GM08714 (cell line): ENCODE measurements around the gene ACSL4.
"Not testable (repeated sequence)": the region's sequence is repeated elsewhere in the genome, so short reads cannot be mapped to it uniquely, and the experiment has no call there.

ENCODE experiments used
- H3K4me3 ChIP-seq: fragments of 200-500 bp; sonication (Bioruptor generic); 2 replicates; pipeline ENCODE4 v1.5.1; 2014; ENCODE audit warnings: mild to moderate bottlenecking, low read length, inconsistent platforms
- ZNF274 ChIP-seq: IDR thresholded peaks from 2 replicates; pipeline ENCODE4 v1.6.1; 2012; ENCODE audit warnings: mild to moderate bottlenecking, low read depth, low read length

Gene ACSL4

GRCh38 chrX:109667986-109668385 lies 65.1 kb downstream of the ACSL4 start:
- no peak overlapping the region for H3K4me3 ChIP-seq
- TF ChIP-seq ZNF274: no peak

GRCh38 chrX:109660435-109661143 lies 72.5 kb downstream of the ACSL4 start:
- TF ChIP-seq ZNF274: no peak
- H3K4me3 ChIP-seq: no peak overlapping the region

- no peak for TF ChIP-seq ZNF274
- H3K4me3 ChIP-seq: no peak overlapping the region
Observed at GRCh38 chrX:109658391-109658790, 74.7 kb downstream of the ACSL4 start.

- not testable (repeated sequence) for H3K4me3 ChIP-seq
Observed at GRCh38 chrX:109657364-109657763, 75.7 kb downstream of the ACSL4 start.

GRCh38 chrX:109656774-109657173 lies 76.3 kb downstream of the ACSL4 start:
- no peak overlapping the region for H3K4me3 ChIP-seq
- no peak for TF ChIP-seq ZNF274

DNA sequence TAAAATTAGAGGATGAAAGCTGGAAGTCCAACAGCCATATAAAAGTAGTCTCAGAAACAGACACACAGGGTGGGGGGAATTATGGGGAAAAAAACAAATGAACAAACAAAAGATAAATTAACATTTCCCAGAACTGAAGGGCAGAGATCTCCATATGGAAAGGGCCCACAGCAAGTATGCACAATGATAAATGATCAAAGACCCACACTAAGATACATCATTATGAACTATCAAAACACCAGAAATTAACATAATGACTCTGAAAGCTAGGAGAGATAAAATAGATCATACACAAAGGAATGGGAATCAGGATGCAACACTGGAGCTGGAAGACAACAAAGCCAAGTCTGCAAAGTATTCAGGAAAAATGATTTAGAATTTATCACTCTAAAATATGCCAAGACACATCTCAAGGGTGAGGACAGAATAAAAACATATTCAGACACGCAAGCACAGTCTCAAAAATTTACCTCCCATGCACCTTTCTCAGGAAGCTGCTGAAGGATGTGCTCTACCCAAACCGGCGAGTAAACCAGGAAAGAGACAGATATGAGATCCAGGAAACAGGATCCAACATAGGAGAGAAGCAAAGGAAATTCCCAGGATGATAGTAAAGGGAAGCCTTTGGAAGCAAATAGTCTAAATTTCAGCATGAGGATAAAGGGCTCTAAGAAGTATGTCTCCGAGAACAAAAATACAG lies 77.4 kb downstream of the ACSL4 start:
- TF ChIP-seq ZNF274: no peak
- H3K4me3 ChIP-seq: no peak overlapping the region

DNA sequence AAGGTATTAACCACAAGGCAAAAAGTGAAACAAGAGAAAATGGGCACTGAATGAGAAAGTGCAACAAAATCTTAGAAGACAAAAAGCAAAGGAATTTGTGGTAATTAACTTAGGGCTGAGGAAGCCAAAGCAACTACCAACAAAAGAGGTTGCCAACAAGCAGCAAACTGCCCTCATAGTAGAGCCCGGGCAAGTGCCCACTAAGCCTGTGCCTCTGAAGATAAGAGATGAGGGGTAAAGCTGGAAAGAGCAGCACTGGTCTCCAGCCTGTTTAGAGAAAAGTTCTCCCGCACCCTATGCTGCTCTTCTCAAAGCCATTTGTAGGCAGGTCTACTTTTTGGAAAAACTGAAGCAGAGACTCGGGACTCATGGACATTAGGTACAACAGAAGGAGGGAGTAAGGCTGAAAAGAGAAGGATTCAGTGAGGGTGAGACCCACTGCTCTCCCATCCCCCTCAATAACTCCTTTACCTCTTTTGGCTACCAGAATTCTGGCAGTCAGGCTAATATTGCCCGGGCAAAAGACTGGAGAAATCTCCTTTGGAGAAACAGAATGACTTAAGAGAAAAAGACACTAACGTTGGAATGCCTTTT lies 78.4 kb downstream of the ACSL4 start:
- no peak for TF ChIP-seq ZNF274

GRCh38 chrX:109644671-109645070 lies 88.4 kb downstream of the ACSL4 start:
- not testable (repeated sequence) for H3K4me3 ChIP-seq

More for the DNA sequence above, 78.4 kb downstream of the ACSL4 start:
- H3K4me3 ChIP-seq: no peak overlapping the region

GRCh38 chrX:109643687-109644086 lies 89.4 kb downstream of the ACSL4 start:
- H3K4me3 ChIP-seq: no peak overlapping the region; the same call in 1 of the 2 replicates
- TF ChIP-seq ZNF274: no peak

GRCh38 chrX:109638158-109638557 lies 94.9 kb downstream of the ACSL4 start:
- no peak for TF ChIP-seq ZNF274
- no peak overlapping the region for H3K4me3 ChIP-seq

DNA sequence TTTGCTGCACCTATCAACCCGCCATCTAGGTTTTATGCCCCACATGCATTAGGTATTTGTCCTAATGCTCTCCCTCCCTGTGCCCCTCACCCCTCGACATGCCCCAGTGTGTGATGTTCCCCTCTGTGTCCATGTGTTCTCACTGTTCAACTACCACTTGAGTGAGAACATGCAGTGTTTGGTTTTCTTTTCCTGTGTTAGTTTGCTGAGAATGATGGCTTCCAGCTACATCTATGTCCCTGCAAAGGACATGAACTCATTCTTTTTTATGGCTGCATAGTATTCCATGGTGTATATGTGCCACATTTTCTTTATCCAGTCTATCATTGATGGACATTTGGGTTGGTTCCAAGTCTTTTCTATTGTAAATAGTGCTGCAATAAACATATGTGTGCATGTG lies 95.6 kb downstream of the ACSL4 start:
- H3K4me3 ChIP-seq: not testable (repeated sequence)

DNA sequence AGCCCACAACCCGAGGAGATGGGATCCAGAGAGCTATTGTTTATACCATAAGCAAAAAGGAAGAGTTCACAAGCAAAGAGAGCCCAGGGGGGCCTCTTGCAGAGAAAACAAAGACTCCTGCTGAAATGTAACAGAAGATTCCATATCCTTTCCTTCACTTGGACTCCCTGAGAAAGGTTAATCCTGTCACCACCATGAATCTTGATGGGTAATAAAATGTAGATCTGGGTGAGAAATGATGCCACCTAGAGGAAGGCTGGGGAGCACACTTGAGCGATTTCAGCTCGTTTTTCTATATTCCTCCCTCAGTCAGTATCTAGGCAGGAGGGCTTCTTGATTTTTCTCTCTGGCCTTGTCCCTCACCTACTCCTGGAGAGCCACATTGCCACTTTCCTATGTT lies 97.9 kb downstream of the ACSL4 start:
- TF ChIP-seq ZNF274: no peak
- no peak overlapping the region for H3K4me3 ChIP-seq

DNA sequence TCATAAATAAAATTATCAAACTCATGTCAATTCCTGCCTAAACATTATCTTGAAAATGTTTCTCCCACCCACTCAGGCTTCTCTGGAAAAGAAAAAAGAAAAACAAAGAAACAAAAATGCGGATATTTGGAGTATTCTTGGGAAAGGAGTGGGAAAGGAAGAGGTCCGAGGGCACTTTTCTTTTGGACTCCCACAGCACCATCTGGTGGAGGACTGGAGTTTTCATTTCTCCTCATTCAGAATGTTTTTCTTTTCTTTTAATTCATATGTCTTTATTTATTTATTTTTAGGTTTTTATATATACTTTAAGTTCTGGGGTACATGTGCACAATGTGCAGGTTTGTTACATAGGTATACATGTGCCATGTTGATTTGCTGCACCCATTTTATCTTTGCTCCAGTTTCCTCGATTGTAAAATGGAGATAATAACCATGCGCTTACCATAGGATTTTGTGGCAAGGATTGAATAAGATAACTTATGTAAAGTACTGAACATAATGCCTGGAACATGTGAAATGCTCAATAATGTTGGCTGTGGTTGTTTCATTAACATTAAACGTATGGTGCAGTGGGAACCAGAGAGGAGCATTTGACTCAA lies 100.1 kb downstream of the ACSL4 start:
- no peak overlapping the region for H3K4me3 ChIP-seq
- TF ChIP-seq ZNF274: no peak

- no peak for TF ChIP-seq ZNF274
- no peak overlapping the region for H3K4me3 ChIP-seq
Observed at GRCh38 chrX:109629310-109629709, 103.7 kb downstream of the ACSL4 start.

GRCh38 chrX:109626637-109627036 lies 106.4 kb downstream of the ACSL4 start:
- no peak for TF ChIP-seq ZNF274
- no peak overlapping the region for H3K4me3 ChIP-seq
